ENCODE results near the gene FSCN2. TPM values are rescaled to one million over a fixed set of nuclear protein-coding genes. Genes with fewer than 3 reads are reported as not detected.

FSCN2 gene
- total and polyA plus RNA-seq, 10 of the 15 experiments (the other 5 are each of a cell fraction or from before 2014, with no cell fraction given), result 0.12 to 2.1 (median 0.65) TPM; not detected in 3

Small RNA genes within 50 kb of the gene (small RNA-seq; reads per million reads assigned to genes)
- not detected for gene RF00019

Other genes starting within 250 kb of the FSCN2 start
Only the 7 nearest of the 13 such genes appear.
- under 0.01 TPM in 1 of 2 replicates, not detected in the other for gene BAHCC1, start 132.9 kb upstream of the FSCN2 start, total RNA-seq (2014; rRNA removed)
- not detected in 2 replicates for gene BAHCC1, start 132.9 kb upstream of the FSCN2 start, total RNA-seq (2014; rRNA removed; fragmentation: Illumina TruSeq; extraction: Trizol)
- 0.10 and 0.45 TPM in 2 replicates for gene BAHCC1, start 132.9 kb upstream of the FSCN2 start, total RNA-seq (2021)
- gene BAHCC1, start 132.9 kb upstream of the FSCN2 start, polyA plus RNA-seq (2011; rRNA removed), result 0.12 TPM in 1 of 2 replicates, not detected in the other
- not detected in 2 replicates for gene BAHCC1, start 132.9 kb upstream of the FSCN2 start, polyA plus RNA-seq (2014; fragmentation: Illumina TruSeq; extraction: Trizol)
- not detected for gene BAHCC1, start 132.9 kb upstream of the FSCN2 start, polyA plus RNA-seq (2014; fragmentation: Nextera tagmentation; extraction: Ambion mirVana)
- 0.03 TPM in 2 replicates for gene BAHCC1, start 132.9 kb upstream of the FSCN2 start, polyA plus RNA-seq (2014; rRNA removed)
- gene BAHCC1, start 132.9 kb upstream of the FSCN2 start, polyA plus RNA-seq (2016; fragmentation: Nextera tagmentation; extraction: Ambion mirVana), result under 1 TPM in 1 of 2 experiments, not detected in 1; 0.14 TPM
- gene ACTG1, start 15.6 kb upstream of the FSCN2 start, total RNA-seq (2014; rRNA removed), result 5,146 and 5,299 TPM in 2 replicates
- gene ACTG1, start 15.6 kb upstream of the FSCN2 start, total RNA-seq (2014; rRNA removed; fragmentation: Illumina TruSeq; extraction: Trizol), result 2,069 and 2,477 TPM in 2 replicates
- gene ACTG1, start 15.6 kb upstream of the FSCN2 start, total RNA-seq (2021), result 5,806 and 6,105 TPM in 2 replicates
- gene ACTG1, start 15.6 kb upstream of the FSCN2 start, polyA plus RNA-seq (2011; rRNA removed), result 466 and 810 TPM in 2 replicates
- 1,415 and 2,801 TPM in 2 replicates for gene ACTG1, start 15.6 kb upstream of the FSCN2 start, polyA plus RNA-seq (2014; fragmentation: Illumina TruSeq; extraction: Trizol)
- 1,000 to 10,000 TPM in 1 of 2 experiments, 100 to 1,000 TPM in 1; 969 to 1,906 TPM for gene ACTG1, start 15.6 kb upstream of the FSCN2 start, polyA plus RNA-seq (2014; fragmentation: Nextera tagmentation; extraction: Ambion mirVana)
- gene ACTG1, start 15.6 kb upstream of the FSCN2 start, polyA plus RNA-seq (2014; rRNA removed), result 4,499 and 5,417 TPM in 2 replicates
- 1,000 to 10,000 TPM; 4,621 to 4,893 TPM for gene ACTG1, start 15.6 kb upstream of the FSCN2 start, polyA plus RNA-seq (2016; fragmentation: Nextera tagmentation; extraction: Ambion mirVana)
- 25.1 and 25.8 TPM in 2 replicates for gene FAAP100, start 24.0 kb downstream of the FSCN2 start, total RNA-seq (2014; rRNA removed)
- gene FAAP100, start 24.0 kb downstream of the FSCN2 start, total RNA-seq (2014; rRNA removed; fragmentation: Illumina TruSeq; extraction: Trizol), result 8.1 and 12.2 TPM in 2 replicates
- gene FAAP100, start 24.0 kb downstream of the FSCN2 start, total RNA-seq (2021), result 39.6 and 46.2 TPM in 2 replicates
- gene FAAP100, start 24.0 kb downstream of the FSCN2 start, polyA plus RNA-seq (2011; rRNA removed), result 3.4 and 8.1 TPM in 2 replicates
- 1.4 and 5.2 TPM in 2 replicates for gene FAAP100, start 24.0 kb downstream of the FSCN2 start, polyA plus RNA-seq (2014; fragmentation: Illumina TruSeq; extraction: Trizol)
- under 1 TPM; 0.11 to 0.49 TPM for gene FAAP100, start 24.0 kb downstream of the FSCN2 start, polyA plus RNA-seq (2014; fragmentation: Nextera tagmentation; extraction: Ambion mirVana)
- gene FAAP100, start 24.0 kb downstream of the FSCN2 start, polyA plus RNA-seq (2014; rRNA removed), result 34.4 and 39.8 TPM in 2 replicates
- 10 to 100 TPM; 22.0 to 26.8 TPM for gene FAAP100, start 24.0 kb downstream of the FSCN2 start, polyA plus RNA-seq (2016; fragmentation: Nextera tagmentation; extraction: Ambion mirVana)
- 50.6 and 54.9 TPM in 2 replicates for gene NPLOC4, start 108.7 kb downstream of the FSCN2 start, total RNA-seq (2014; rRNA removed)
- 33.4 and 37.0 TPM in 2 replicates for gene NPLOC4, start 108.7 kb downstream of the FSCN2 start, total RNA-seq (2014; rRNA removed; fragmentation: Illumina TruSeq; extraction: Trizol)
- gene NPLOC4, start 108.7 kb downstream of the FSCN2 start, total RNA-seq (2021), result 83.7 and 87.9 TPM in 2 replicates
- gene NPLOC4, start 108.7 kb downstream of the FSCN2 start, polyA plus RNA-seq (2011; rRNA removed), result 35.8 and 62.1 TPM in 2 replicates
- gene NPLOC4, start 108.7 kb downstream of the FSCN2 start, polyA plus RNA-seq (2014; fragmentation: Illumina TruSeq; extraction: Trizol), result 44.2 and 48.8 TPM in 2 replicates
- gene NPLOC4, start 108.7 kb downstream of the FSCN2 start, polyA plus RNA-seq (2014; fragmentation: Nextera tagmentation; extraction: Ambion mirVana), result 1 to 10 TPM; 1.5 to 2.5 TPM
- 58.9 and 73.4 TPM in 2 replicates for gene NPLOC4, start 108.7 kb downstream of the FSCN2 start, polyA plus RNA-seq (2014; rRNA removed)
- gene NPLOC4, start 108.7 kb downstream of the FSCN2 start, polyA plus RNA-seq (2016; fragmentation: Nextera tagmentation; extraction: Ambion mirVana), result 10 to 100 TPM; 34.9 to 47.3 TPM
- 0.38 and 0.40 TPM in 2 replicates for gene TSPAN10, start 108.8 kb downstream of the FSCN2 start, total RNA-seq (2014; rRNA removed)
- 0.13 and 0.18 TPM in 2 replicates for gene TSPAN10, start 108.8 kb downstream of the FSCN2 start, total RNA-seq (2014; rRNA removed; fragmentation: Illumina TruSeq; extraction: Trizol)
- gene TSPAN10, start 108.8 kb downstream of the FSCN2 start, total RNA-seq (2021), result 0.41 and 0.56 TPM in 2 replicates
- 0.53 and 0.58 TPM in 2 replicates for gene TSPAN10, start 108.8 kb downstream of the FSCN2 start, polyA plus RNA-seq (2011; rRNA removed)
- gene TSPAN10, start 108.8 kb downstream of the FSCN2 start, polyA plus RNA-seq (2014; fragmentation: Illumina TruSeq; extraction: Trizol), result 0.16 and 0.36 TPM in 2 replicates
- under 1 TPM; 0.33 to 0.45 TPM for gene TSPAN10, start 108.8 kb downstream of the FSCN2 start, polyA plus RNA-seq (2014; fragmentation: Nextera tagmentation; extraction: Ambion mirVana)
- 0.61 and 0.72 TPM in 2 replicates for gene TSPAN10, start 108.8 kb downstream of the FSCN2 start, polyA plus RNA-seq (2014; rRNA removed)
- under 1 TPM; 0.60 to 0.82 TPM for gene TSPAN10, start 108.8 kb downstream of the FSCN2 start, polyA plus RNA-seq (2016; fragmentation: Nextera tagmentation; extraction: Ambion mirVana)
- 7.8 and 12.1 TPM in 2 replicates for gene PDE6G, start 128.2 kb downstream of the FSCN2 start, total RNA-seq (2014; rRNA removed)
- gene PDE6G, start 128.2 kb downstream of the FSCN2 start, total RNA-seq (2014; rRNA removed; fragmentation: Illumina TruSeq; extraction: Trizol), result 1.5 and 3.5 TPM in 2 replicates
- gene PDE6G, start 128.2 kb downstream of the FSCN2 start, total RNA-seq (2021), result 6.0 and 8.3 TPM in 2 replicates
- gene PDE6G, start 128.2 kb downstream of the FSCN2 start, polyA plus RNA-seq (2011; rRNA removed), result 0.37 and 1.8 TPM in 2 replicates
- gene PDE6G, start 128.2 kb downstream of the FSCN2 start, polyA plus RNA-seq (2014; fragmentation: Illumina TruSeq; extraction: Trizol), result 7.0 and 8.0 TPM in 2 replicates
- under 1 TPM; 0.55 to 0.82 TPM for gene PDE6G, start 128.2 kb downstream of the FSCN2 start, polyA plus RNA-seq (2014; fragmentation: Nextera tagmentation; extraction: Ambion mirVana)
- gene PDE6G, start 128.2 kb downstream of the FSCN2 start, polyA plus RNA-seq (2014; rRNA removed), result 10.4 and 11.1 TPM in 2 replicates
- 1 to 10 TPM; 3.3 to 5.0 TPM for gene PDE6G, start 128.2 kb downstream of the FSCN2 start, polyA plus RNA-seq (2016; fragmentation: Nextera tagmentation; extraction: Ambion mirVana)
- gene OXLD1, start 138.2 kb downstream of the FSCN2 start, total RNA-seq (2014; rRNA removed), result 74.8 and 77.7 TPM in 2 replicates
- gene OXLD1, start 138.2 kb downstream of the FSCN2 start, total RNA-seq (2014; rRNA removed; fragmentation: Illumina TruSeq; extraction: Trizol), result 14.4 and 18.4 TPM in 2 replicates
- 61.2 and 70.8 TPM in 2 replicates for gene OXLD1, start 138.2 kb downstream of the FSCN2 start, total RNA-seq (2021)
- gene OXLD1, start 138.2 kb downstream of the FSCN2 start, polyA plus RNA-seq (2011; rRNA removed), result 6.2 and 13.5 TPM in 2 replicates
- 3.4 and 10.2 TPM in 2 replicates for gene OXLD1, start 138.2 kb downstream of the FSCN2 start, polyA plus RNA-seq (2014; fragmentation: Illumina TruSeq; extraction: Trizol)
- 1 to 10 TPM; 4.6 to 9.3 TPM for gene OXLD1, start 138.2 kb downstream of the FSCN2 start, polyA plus RNA-seq (2014; fragmentation: Nextera tagmentation; extraction: Ambion mirVana)
- 83.2 and 84.8 TPM in 2 replicates for gene OXLD1, start 138.2 kb downstream of the FSCN2 start, polyA plus RNA-seq (2014; rRNA removed)
- 10 to 100 TPM; 74.3 to 89.5 TPM for gene OXLD1, start 138.2 kb downstream of the FSCN2 start, polyA plus RNA-seq (2016; fragmentation: Nextera tagmentation; extraction: Ambion mirVana)

Data from GM12878 (cell line).